Amygdala (tissue), 56 donors: ENCODE data around the gene RGS6.

Experiments used
- DNase-seq, 56 donors: peaks; one replicate each; lab custom pipeline; 2025; lab: John Stamatoyannopoulos, UW

Gene RGS6

GRCh38 chr14:72291908-72292688 is 359.9 kb downstream of the RGS6 start:
- peak in 7 of 56 donors; percentile 5 to 53 (median 23) for DNase-seq

GRCh38 chr14:72292689-72293024 is 360.4 kb downstream of the RGS6 start:
- DNase-seq, result no peak

GRCh38 chr14:72301352-72301751 is 369.1 kb downstream of the RGS6 start:
- no peak for DNase-seq

GRCh38 chr14:72303930-72304329 is 371.7 kb downstream of the RGS6 start:
- DNase-seq, result no peak

- DNase-seq, result no peak
Measured at GRCh38 chr14:72305561-72305960, 373.3 kb downstream of the RGS6 start.

GRCh38 chr14:72308967-72309485 is 376.8 kb downstream of the RGS6 start:
- DNase-seq, result no peak

- no peak for DNase-seq
Measured at GRCh38 chr14:72311116-72311515, 378.9 kb downstream of the RGS6 start.

- no peak for DNase-seq
Measured at GRCh38 chr14:72311516-72311915, 379.3 kb downstream of the RGS6 start.

- DNase-seq, result no peak
Measured at GRCh38 chr14:72314808-72315435, 382.7 kb downstream of the RGS6 start.

GRCh38 chr14:72315714-72316113 is 383.5 kb downstream of the RGS6 start:
- DNase-seq, result no peak

GRCh38 chr14:72318648-72319047 is 386.4 kb downstream of the RGS6 start:
- DNase-seq, result no peak

GRCh38 chr14:72332046-72332445 is 399.8 kb downstream of the RGS6 start:
- peak in 12 of 56 donors; percentile 3 to 53 (median 18) for DNase-seq

- DNase-seq, result no peak
Measured at GRCh38 chr14:72332871-72333270, 400.6 kb downstream of the RGS6 start.

- no peak for DNase-seq
Measured at GRCh38 chr14:72333357-72333756, 401.1 kb downstream of the RGS6 start.

GRCh38 chr14:72336311-72336980 is 404.2 kb downstream of the RGS6 start:
- DNase-seq, result no peak

- no peak for DNase-seq
Measured at GRCh38 chr14:72341237-72341636, 409.0 kb downstream of the RGS6 start.

GRCh38 chr14:72341686-72342085 is 409.5 kb downstream of the RGS6 start:
- no peak for DNase-seq

- DNase-seq, result no peak
Measured at GRCh38 chr14:72347118-72347517, 414.9 kb downstream of the RGS6 start.

- no peak for DNase-seq
Measured at GRCh38 chr14:72350215-72350614, 418.0 kb downstream of the RGS6 start.

GRCh38 chr14:72352012-72352411 is 419.8 kb downstream of the RGS6 start:
- DNase-seq, result no peak

GRCh38 chr14:72366619-72367018 is 434.4 kb downstream of the RGS6 start:
- DNase-seq, result no peak

GRCh38 chr14:72369106-72369505 is 436.9 kb downstream of the RGS6 start:
- DNase-seq, result no peak
